HepG2 (cell line): ENCODE measurements around the gene BEST2. TPM values are rescaled to one million over a fixed set of nuclear protein-coding genes. Genes with fewer than 3 reads are reported as not detected.
A peak's percentile ranks its signal among the peaks of the same experiment; 100 is the strongest.

ENCODE experiments used
- ARHGAP35 ChIP-seq: sonication (generic); formaldehyde crosslinking; IDR thresholded peaks from 2 replicates; pipeline ENCODE4 v1.9.0; 2022; ENCODE audit warnings: mild to moderate bottlenecking, inconsistent platforms, moderate library complexity, missing genetic modification reagents, borderline replicate concordance
- CHCHD3 ChIP-seq: sonication (generic); formaldehyde crosslinking; IDR thresholded peaks from 2 replicates; pipeline ENCODE4 v1.8.0; 2022; ENCODE audit warnings: mild to moderate bottlenecking, missing genetic modification reagents, moderate library complexity
- DNMT3B ChIP-seq: conservative IDR thresholded peaks from 2 replicates; pipeline ENCODE4 v1.6.1; 2016; ENCODE audit warnings: missing biosample characterization, control low read depth
- DZIP1 ChIP-seq: sonication (generic); formaldehyde crosslinking; IDR thresholded peaks from 2 replicates; pipeline ENCODE4 v1.5.0; 2020; ENCODE audit warnings: mild to moderate bottlenecking, missing genetic modification reagents
- EEA1 ChIP-seq: sonication (generic); formaldehyde crosslinking; IDR thresholded peaks from 2 replicates; pipeline ENCODE4 v1.5.1; 2020; ENCODE audit warnings: mild to moderate bottlenecking, missing genetic modification reagents, borderline replicate concordance
- GTF3A ChIP-seq: sonication (generic); formaldehyde crosslinking; conservative IDR thresholded peaks from 2 replicates; pipeline ENCODE4 v1.4.0; 2020; ENCODE audit warnings: mild to moderate bottlenecking, missing genetic modification reagents
- HIC2 ChIP-seq: sonication (generic); formaldehyde crosslinking; IDR thresholded peaks from 2 replicates; pipeline ENCODE4 v1.9.0; 2022; ENCODE audit warnings: low read depth, missing genetic modification reagents
- HOXD1 ChIP-seq: sonication (generic); formaldehyde crosslinking; IDR thresholded peaks from 2 replicates; pipeline ENCODE4 v1.5.0; 2020; ENCODE audit warnings: missing genetic modification reagents
- LCORL ChIP-seq, 2 experiments: fragments of 450-650 bp in 1 of 2; sonication (generic) in 1 of 2; formaldehyde crosslinking in 1 of 2; IDR thresholded peaks; 2 replicates each; pipeline versions ENCODE4 v1.5.0 to v1.6.1; 2017 to 2020; ENCODE audit warnings: antibody characterized with exemption in 1 of 2, missing genetic modification reagents in 1 of 2
- MAFK ChIP-seq, 2 experiments: IDR thresholded peaks in 1 of 2; conservative IDR thresholded peaks in 1 of 2; 2 replicates each; pipeline ENCODE4 v1.6.1; 2011; ENCODE audit warnings: improper control_type of control experiment in 2 of 2, low read length in 2 of 2
- NFIB ChIP-seq: sonication (generic); formaldehyde crosslinking; IDR thresholded peaks from 2 replicates; pipeline ENCODE4 v1.9.0; 2021; ENCODE audit warnings: missing genetic modification reagents, mild to moderate bottlenecking, borderline replicate concordance
- NFKB2 ChIP-seq: sonication (generic); formaldehyde crosslinking; IDR thresholded peaks from 2 replicates; pipeline ENCODE4 v1.4.0; 2020; ENCODE audit warnings: missing genetic modification reagents, borderline replicate concordance
- NFKBIZ ChIP-seq: IDR thresholded peaks from 2 replicates; pipeline ENCODE4 v1.6.1; 2018; ENCODE audit warnings: missing genetic modification reagents, missing compliant biosample characterization
- RBM22 ChIP-seq: fragments of 200-400 bp; formaldehyde crosslinking; optimal IDR thresholded peaks from 2 replicates; pipeline ENCODE3; 2017; ENCODE audit warnings: mild to moderate bottlenecking, low read length, moderate library complexity
- SP2 ChIP-seq: sonication (generic); formaldehyde crosslinking; IDR thresholded peaks from 2 replicates; pipeline ENCODE4 v1.5.1; 2020; ENCODE audit warnings: mild to moderate bottlenecking, missing genetic modification reagents
- TEF ChIP-seq: sonication (generic); formaldehyde crosslinking; IDR thresholded peaks from 2 replicates; pipeline ENCODE4 v1.5.0; 2020; ENCODE audit warnings: missing genetic modification reagents
- XRCC5 ChIP-seq: fragments of 200-400 bp; formaldehyde crosslinking; optimal IDR thresholded peaks from 2 replicates; pipeline ENCODE3; 2017; ENCODE audit warnings: mild to moderate bottlenecking, low read length
- ZEB1 ChIP-seq: IDR thresholded peaks from 2 replicates; pipeline ENCODE4 v1.6.1; 2012; ENCODE audit warnings: mild to moderate bottlenecking, low read depth, inconsistent platforms; ENCODE audit not compliant: insufficient replicate concordance
- ZMYM2 ChIP-seq: sonication (generic); formaldehyde crosslinking; IDR thresholded peaks from 2 replicates; pipeline ENCODE4 v1.8.0; 2022; ENCODE audit warnings: mild to moderate bottlenecking, missing genetic modification reagents
- ZNF501 ChIP-seq: sonication (generic); formaldehyde crosslinking; IDR thresholded peaks from 2 replicates; pipeline ENCODE4 v1.5.1; 2020; ENCODE audit warnings: mild to moderate bottlenecking, moderate library complexity, missing genetic modification reagents
- ZNF589 ChIP-seq: sonication (generic); formaldehyde crosslinking; conservative IDR thresholded peaks from 2 replicates; pipeline ENCODE4 v1.8.0; 2022; ENCODE audit warnings: mild to moderate bottlenecking, moderate library complexity, missing genetic modification reagents
- ZNF703 ChIP-seq: sonication (generic); formaldehyde crosslinking; IDR thresholded peaks from 2 replicates; pipeline ENCODE4 v1.5.1; 2020; ENCODE audit warnings: missing genetic modification reagents, mild to moderate bottlenecking, moderate library complexity, borderline replicate concordance
- ZNF709 ChIP-seq: sonication (generic); formaldehyde crosslinking; IDR thresholded peaks from 2 replicates; pipeline ENCODE4 v1.5.0; 2020; ENCODE audit warnings: mild to moderate bottlenecking, missing genetic modification reagents
- ZNF720 ChIP-seq: sonication (generic); formaldehyde crosslinking; IDR thresholded peaks from 2 replicates; pipeline ENCODE4 v1.4.0; 2020; ENCODE audit warnings: missing genetic modification reagents
- ZNF768 ChIP-seq: sonication (generic); formaldehyde crosslinking; IDR thresholded peaks from 2 replicates; pipeline ENCODE4 v1.4.0; 2020; ENCODE audit warnings: missing genetic modification reagents
- polyA plus RNA-seq, 8 experiments: library from polyadenylated mRNA; depleted of rRNA in 3 of 8; stranded (reverse) in 7 of 8; unstranded in 1 of 8; fragments of >200 nt; fragmentation: Illumina TruSeq in 4 of 8; extraction: Trizol in 4 of 8; gene quantifications; 2 replicates each; pipeline versions ENCODE4 v1.2.1 to v1.2.3, GENCODE V29; 2011 to 2016; ENCODE audit warnings: low read depth in 4 of 8, missing spikeins in 1 of 8, mixed read lengths in 1 of 8; ENCODE audit not compliant: insufficient read depth in 1 of 8
- total RNA-seq, 5 experiments: library from RNA; depleted of rRNA; stranded (reverse); fragments of >200 nt; fragmentation: Illumina TruSeq; extraction: Trizol; gene quantifications; 2 replicates each; pipeline ENCODE4 v1.2.3, GENCODE V29; 2016; ENCODE audit warnings: low read depth in 1 of 5

Gene BEST2
- total and polyA plus RNA-seq, 2 of the 13 experiments (the other 11 are each of a cell fraction or from before 2014, with no cell fraction given), result not detected

DNA sequence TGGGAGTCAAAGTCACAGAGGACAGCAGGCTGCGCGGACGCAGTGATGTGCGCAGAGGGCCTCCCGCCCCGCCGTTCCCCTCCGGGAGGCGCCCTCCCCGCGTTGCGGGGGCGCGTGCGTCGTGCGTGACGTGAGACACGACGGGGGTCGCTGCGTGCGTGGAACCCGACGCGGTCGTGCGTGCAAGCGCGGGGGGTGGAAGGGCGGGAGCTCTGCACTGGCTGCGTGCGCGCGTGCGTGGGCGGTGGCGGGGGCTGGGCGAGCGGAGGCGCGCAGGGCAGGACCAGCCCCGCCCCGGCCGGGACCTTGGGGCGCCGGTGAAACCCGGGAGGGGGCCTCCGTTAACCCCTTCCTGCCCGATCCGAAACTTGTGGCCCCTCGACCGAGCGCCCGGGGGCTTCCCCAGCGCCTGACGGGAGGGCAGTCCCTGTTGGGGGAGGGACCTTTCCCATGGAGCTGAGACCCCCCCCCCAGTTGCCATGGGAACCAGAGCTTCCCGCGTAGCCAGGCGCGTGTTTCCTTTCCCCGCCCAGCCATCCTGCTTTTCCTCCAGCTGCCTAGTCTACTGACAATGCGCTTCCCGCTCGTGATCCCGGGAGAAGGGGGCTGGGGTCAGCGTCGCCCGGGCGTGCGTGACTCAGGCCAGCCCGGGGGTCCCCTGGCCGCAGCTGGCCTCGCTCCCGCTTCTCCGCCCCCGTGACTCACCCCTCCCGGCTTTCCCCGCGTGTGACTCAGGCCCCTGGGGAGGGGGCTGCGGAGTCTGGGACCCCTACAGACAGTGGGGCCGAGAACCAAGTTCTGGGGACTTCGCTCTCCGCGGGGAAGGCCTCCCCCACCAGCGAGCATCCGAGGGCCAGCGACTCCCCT, 31.1 kb downstream of the BEST2 start (continued):
- TF ChIP-seq HIC2 (CRISPR knock-in tag) (no peak), CHCHD3 (CRISPR knock-in tag) (no peak), RBM22 (no peak), ZEB1 (no peak), LCORL (IDR thresholded peaks at IDR 0.05) (no peak), LCORL (CRISPR knock-in tag; IDR thresholded peaks at IDR 0.05) (0 out of 2 replicates have a peak, but pooled peaks have one; percentile 17), NFKB2 (CRISPR knock-in tag) (no peak), ZNF703 (CRISPR knock-in tag) (no peak), GTF3A (CRISPR knock-in tag) (no peak), NFKBIZ (CRISPR knock-in tag) (no peak), DNMT3B (CRISPR knock-in tag) (no peak), DZIP1 (CRISPR knock-in tag) (no peak), EEA1 (CRISPR knock-in tag) (peak; percentile 72; the same call in 1 of the 2 replicates), ZNF501 (CRISPR knock-in tag) (0 out of 2 replicates have a peak, but pooled peaks have one; percentile 12), TEF (CRISPR knock-in tag) (no peak), ZNF720 (no peak), ZMYM2 (CRISPR knock-in tag) (0 out of 2 replicates have a peak, but pooled peaks have one; percentile 34), NFIB (CRISPR knock-in tag) (no peak), ZNF589 (CRISPR knock-in tag) (no peak), XRCC5 (peak; percentile 40), ZNF709 (peak; percentile 45; the same call in 1 of the 2 replicates), MAFK (conservative IDR thresholded peaks at IDR 0.05 in 1 of 2, IDR thresholded peaks at IDR 0.05 in 1 of 2; ENCODE audit: low read length in 2 of 2) (no peak), ARHGAP35 (no peak), HOXD1 (no peak), ZNF768 (CRISPR knock-in tag) (peak; percentile 50), SP2 (CRISPR knock-in tag) (no peak)
